Gastroesophageal sphincter (tissue), 4 donors: Measurements from ENCODE around the gene OPCML. TPM values are rescaled to one million over a fixed set of nuclear protein-coding genes. Genes with fewer than 3 reads are reported as not detected.

Experiments
- ATAC-seq: fragments of 150-250 bp; one replicate; pipeline ENCODE4 v1.9.1; 2016; ENCODE audit warnings: mild to moderate bottlenecking, moderate library complexity
- H3K27ac ChIP-seq, 4 donors: fragments of 200-600 bp; sonication (generic) in 3 of 4; 1 replicate in 3 of 4; 2 replicates in 1 of 4; pipeline ENCODE4 v1.5.1; 2016 to 2019
- H3K27me3 ChIP-seq: fragments of 200-600 bp; sonication (generic); one replicate; pipeline ENCODE4 v1.5.1; 2019
- H3K36me3 ChIP-seq, 2 donors: fragments of 200-600 bp; sonication (generic); one replicate each; pipeline ENCODE4 v1.5.1; 2019; ENCODE audit warnings: control low read depth in 1 of 2
- H3K4me1 ChIP-seq, 3 donors: fragments of 200-600 bp; sonication (generic); 1 replicate in 2 of 3; 2 replicates in 1 of 3; pipeline ENCODE4 v1.5.1; 2016 to 2019; ENCODE audit warnings: control low read depth in 2 of 3
- H3K4me3 ChIP-seq, 2 donors: fragments of 200-600 bp; sonication (generic); one replicate each; pipeline ENCODE4 v1.5.1; 2019; ENCODE audit warnings: mild to moderate bottlenecking in 1 of 2, moderate library complexity in 1 of 2
- H3K9me3 ChIP-seq, 3 donors: fragments of 200-600 bp; sonication (generic); one replicate each; pipeline ENCODE4 v1.5.1; 2017 to 2019; ENCODE audit warnings: control low read depth in 2 of 3
- EP300 ChIP-seq: sonication (generic); formaldehyde crosslinking; IDR thresholded peaks from one replicate; pipeline ENCODE4 v1.6.1; 2017; ENCODE audit warnings: antibody characterized with exemption, mild to moderate bottlenecking
- POLR2A ChIP-seq, 2 donors: fragments of 450-650 bp; IDR thresholded peaks; one replicate each; pipeline ENCODE4 v1.6.1; 2017; ENCODE audit warnings: antibody characterized with exemption in 2 of 2, mild to moderate bottlenecking in 2 of 2, moderate library complexity in 1 of 2
- POLR2AphosphoS5 ChIP-seq: sonication (generic); formaldehyde crosslinking; IDR thresholded peaks from one replicate; pipeline ENCODE4 v1.6.1; 2017; ENCODE audit warnings: antibody characterized with exemption
- WGBS, 2 donors: methylation state at CpG; one replicate each; pipeline ENCODE4 v1.1.5; 2018; ENCODE audit warnings: low coverage in 1 of 2; 5-methylcytosine and 5-hydroxymethylcytosine counted together
- total RNA-seq, 4 donors: library from RNA; depleted of rRNA; stranded (reverse); fragments of >200 nt; gene quantifications; one replicate each; pipeline ENCODE4 v1.1.0, GENCODE V29; 2016
- TF ChIP-seq, protein P1 (sequence below), 4 experiments: fragments of 200-600 bp in 2 of 4; fragments of 450-650 bp in 2 of 4; sonication (generic) in 1 of 4; IDR thresholded peaks; one replicate each; pipeline ENCODE4 v1.5.1; 2017 to 2019; ENCODE audit warnings: antibody characterized with exemption in 4 of 4, mild to moderate bottlenecking in 2 of 4, moderate library complexity in 2 of 4

OPCML gene
- total RNA-seq, 4 donors from 2014 or later, result 0.13 to 0.93 (median 0.33) TPM

DNA sequence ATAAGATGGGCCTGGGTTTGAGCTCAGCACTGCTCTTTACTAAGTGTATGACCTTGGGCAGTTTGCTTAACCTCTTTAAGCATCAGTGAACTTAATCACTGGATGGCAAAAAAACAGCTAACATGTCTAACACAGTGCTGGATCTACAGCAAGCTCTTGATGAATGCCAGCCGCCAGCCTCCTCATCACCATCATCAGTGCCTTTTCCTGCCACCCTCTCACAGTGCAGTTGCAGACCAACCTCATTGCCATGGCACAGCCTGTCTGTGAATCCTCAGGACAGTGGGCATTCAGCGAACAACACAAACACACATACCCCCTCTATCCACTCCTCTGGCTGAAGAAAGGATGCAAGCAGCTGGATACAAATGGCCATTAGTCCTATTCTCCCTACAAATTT is 133.0 kb downstream of the OPCML start:
- no peaks in the 10 kb centered on the region for H3K27me3 ChIP-seq
- no peak overlapping the region for H3K27ac ChIP-seq
- H3K4me1 ChIP-seq, result no peaks in the 10 kb centered on the region
- WGBS, 2 donors, result 68 to 100% methylated on average over 1 to 2 of the region's 2 CpGs
- no peak overlapping the region for H3K4me3 ChIP-seq
- TF ChIP-seq POLR2AphosphoS5 (no peak), EP300 (no peak), POLR2A (IDR thresholded peaks at IDR 0.05) (no peak)
- TF ChIP-seq, protein P1, sequence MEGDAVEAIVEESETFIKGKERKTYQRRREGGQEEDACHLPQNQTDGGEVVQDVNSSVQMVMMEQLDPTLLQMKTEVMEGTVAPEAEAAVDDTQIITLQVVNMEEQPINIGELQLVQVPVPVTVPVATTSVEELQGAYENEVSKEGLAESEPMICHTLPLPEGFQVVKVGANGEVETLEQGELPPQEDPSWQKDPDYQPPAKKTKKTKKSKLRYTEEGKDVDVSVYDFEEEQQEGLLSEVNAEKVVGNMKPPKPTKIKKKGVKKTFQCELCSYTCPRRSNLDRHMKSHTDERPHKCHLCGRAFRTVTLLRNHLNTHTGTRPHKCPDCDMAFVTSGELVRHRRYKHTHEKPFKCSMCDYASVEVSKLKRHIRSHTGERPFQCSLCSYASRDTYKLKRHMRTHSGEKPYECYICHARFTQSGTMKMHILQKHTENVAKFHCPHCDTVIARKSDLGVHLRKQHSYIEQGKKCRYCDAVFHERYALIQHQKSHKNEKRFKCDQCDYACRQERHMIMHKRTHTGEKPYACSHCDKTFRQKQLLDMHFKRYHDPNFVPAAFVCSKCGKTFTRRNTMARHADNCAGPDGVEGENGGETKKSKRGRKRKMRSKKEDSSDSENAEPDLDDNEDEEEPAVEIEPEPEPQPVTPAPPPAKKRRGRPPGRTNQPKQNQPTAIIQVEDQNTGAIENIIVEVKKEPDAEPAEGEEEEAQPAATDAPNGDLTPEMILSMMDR (IDR thresholded peaks at IDR 0.05), result no peak
- no peak for ATAC-seq
- no peaks in the 10 kb centered on the region for H3K9me3 ChIP-seq
- H3K36me3 ChIP-seq, result no peaks in the 10 kb centered on the region

GRCh38 chr11:133390803-133391202 is 141.5 kb downstream of the OPCML start:
- Histone ChIP-seq H3K4me1 (no peaks in the 10 kb centered on the region), H3K9me3 (no peaks in the 10 kb centered on the region), H3K36me3 (no peaks in the 10 kb centered on the region), H3K27me3 (no peaks in the 10 kb centered on the region), H3K4me3 (no peak overlapping the region), H3K27ac (no peak overlapping the region)
- no peak for ATAC-seq
- 85 to 87% methylated on average over 13 to 14 of the region's 14 CpGs for WGBS, 2 donors
- TF ChIP-seq EP300 (no peak), POLR2A (IDR thresholded peaks at IDR 0.05) (no peak), POLR2AphosphoS5 (no peak)
- TF ChIP-seq, protein P1 (IDR thresholded peaks at IDR 0.05), result no peak

- 83 to 86% methylated on average over 5 of the region's 5 CpGs for WGBS, 2 donors
- no peak for ATAC-seq
Observed at GRCh38 chr11:133388975-133389568, 143.2 kb downstream of the OPCML start.

DNA sequence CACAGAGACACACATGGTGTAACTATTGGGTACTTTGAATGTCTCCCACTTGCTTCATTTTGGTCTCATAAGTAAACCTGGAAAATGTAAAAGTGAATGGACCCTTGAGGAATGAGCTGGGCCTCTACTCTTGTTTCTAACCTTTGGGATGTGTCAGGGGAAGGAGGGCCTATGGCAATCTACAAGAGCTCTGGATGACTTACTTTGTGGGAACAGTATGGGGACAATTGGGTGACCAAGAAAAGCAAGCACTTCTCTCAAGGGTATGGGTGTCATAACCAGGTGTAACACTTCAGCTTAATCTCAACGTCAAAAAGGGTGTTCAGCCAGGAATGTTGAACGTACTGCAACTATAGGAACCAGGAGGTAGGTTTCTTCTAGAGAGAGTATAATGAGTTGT is 144.0 kb downstream of the OPCML start:
- no peak overlapping the region for H3K27ac ChIP-seq
- H3K27me3 ChIP-seq, result peaks cover 2% of the 10 kb centered on the region
- H3K4me1 ChIP-seq, result no peaks in the 10 kb centered on the region
- H3K36me3 ChIP-seq, result no peaks in the 10 kb centered on the region
- no peak for ATAC-seq
- no peaks in the 10 kb centered on the region for H3K9me3 ChIP-seq
- TF ChIP-seq, protein P1 (IDR thresholded peaks at IDR 0.05), result no peak
- TF ChIP-seq EP300 (no peak), POLR2A (IDR thresholded peaks at IDR 0.05) (no peak), POLR2AphosphoS5 (no peak)
- H3K4me3 ChIP-seq, result no peak overlapping the region
- WGBS, 2 donors, result 60 to 67% methylated on average over 2 of the region's 2 CpGs

More at GRCh38 chr11:133388975-133389568, 143.2 kb downstream of the OPCML start:
- H3K4me3 ChIP-seq, result no peak overlapping the region
- H3K4me1 ChIP-seq, result no peaks in the 10 kb centered on the region
- no peaks in the 10 kb centered on the region for H3K36me3 ChIP-seq
- H3K27me3 ChIP-seq, result no peaks in the 10 kb centered on the region
- TF ChIP-seq EP300 (no peak), POLR2A (IDR thresholded peaks at IDR 0.05) (no peak), POLR2AphosphoS5 (no peak)
- TF ChIP-seq, protein P1 (IDR thresholded peaks at IDR 0.05), result no peak
- no peak overlapping the region for H3K27ac ChIP-seq
- H3K9me3 ChIP-seq, result no peaks in the 10 kb centered on the region

DNA sequence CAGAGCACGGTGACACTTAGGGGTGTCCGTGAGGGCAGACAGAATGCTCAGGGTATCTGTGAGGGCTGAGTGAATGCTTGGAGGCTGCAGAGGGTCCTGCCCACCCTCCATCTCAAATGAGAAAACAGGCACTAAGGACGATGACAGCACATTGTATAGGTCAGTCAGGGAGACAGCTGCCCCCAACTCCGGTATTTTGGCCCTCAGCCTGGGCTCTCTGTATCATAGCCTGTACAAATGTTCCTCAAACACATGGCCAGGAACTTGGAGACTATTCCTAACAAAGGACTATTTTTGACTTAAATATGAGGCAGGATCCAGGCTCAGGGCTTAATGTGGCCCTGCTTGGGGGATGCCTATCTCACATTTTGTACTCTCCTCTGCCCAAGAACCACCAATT is 145.4 kb downstream of the OPCML start:
- no peak overlapping the region for H3K4me3 ChIP-seq
- H3K36me3 ChIP-seq, result no peaks in the 10 kb centered on the region
- no peaks in the 10 kb centered on the region for H3K9me3 ChIP-seq
- 0 to 74% methylated on average over 1 to 4 of the region's 4 CpGs for WGBS, 2 donors
- peaks cover 8% of the 10 kb centered on the region for H3K27me3 ChIP-seq
- ATAC-seq, result no peak
- no peak overlapping the region for H3K27ac ChIP-seq
- no peaks in the 10 kb centered on the region for H3K4me1 ChIP-seq
- TF ChIP-seq EP300 (no peak), POLR2AphosphoS5 (no peak), POLR2A (IDR thresholded peaks at IDR 0.05) (no peak)
- TF ChIP-seq, protein P1 (IDR thresholded peaks at IDR 0.05), result no peak
